T-helper 17 cell (primary cell): ENCODE data around the gene MAMSTR. TPM values are rescaled to one million over a fixed set of nuclear protein-coding genes. Genes with fewer than 3 reads are reported as not detected.
A peak's percentile ranks its signal among the peaks of the same experiment; 100 is the strongest.
"Not testable (repeated sequence)": the region's sequence is repeated elsewhere in the genome, so short reads cannot be mapped to it uniquely, and the experiment has no call there.

Experiments
- ATAC-seq: fragments of 150-1000 bp; cut with Tn5 transposase; 2 replicates; pipeline ENCODE4 v1.10.0; 2021; ENCODE audit warnings: mild to moderate bottlenecking, moderate library complexity
- DNase-seq, 3 donors: peaks; one replicate each; pipeline versions ENCODE4 v3.0.0 to v3.0.0-alpha.2; 2020 to 2021
- H3K9me3 ChIP-seq: one replicate; pipeline ENCODE4 v1.7.0; 2013; ENCODE audit warnings: low read length, mild to moderate bottlenecking; ENCODE audit not compliant: control insufficient read depth, poor library complexity, severe bottlenecking
- H3K27ac Mint-ChIP-seq: one replicate; pipeline ENCODE4 v1.8.0; 2022; ENCODE audit warnings: mild to moderate bottlenecking, moderate library complexity, mixed read lengths
- H3K27me3 Mint-ChIP-seq: one replicate; pipeline ENCODE4 v1.8.0; 2022; ENCODE audit warnings: mixed read lengths
- H3K36me3 Mint-ChIP-seq: one replicate; pipeline ENCODE4 v1.8.0; 2022; ENCODE audit warnings: low read depth, mixed read lengths
- H3K4me1 Mint-ChIP-seq: one replicate; pipeline ENCODE4 v1.8.0; 2022; ENCODE audit warnings: mild to moderate bottlenecking, mixed read lengths
- H3K4me3 Mint-ChIP-seq: one replicate; pipeline ENCODE4 v1.8.0; 2022; ENCODE audit warnings: mild to moderate bottlenecking, moderate library complexity, mixed read lengths
- total RNA-seq, 4 donors: library from RNA in 2 of 4; stranded (reverse) in 2 of 4; gene quantifications; one replicate each; pipeline ENCODE4 v1.2.3 and lab custom pipeline; 2022 to 2026

MAMSTR gene
- total RNA-seq, 2 donors from 2014 or later = 0.42 to 0.60 TPM

DNA sequence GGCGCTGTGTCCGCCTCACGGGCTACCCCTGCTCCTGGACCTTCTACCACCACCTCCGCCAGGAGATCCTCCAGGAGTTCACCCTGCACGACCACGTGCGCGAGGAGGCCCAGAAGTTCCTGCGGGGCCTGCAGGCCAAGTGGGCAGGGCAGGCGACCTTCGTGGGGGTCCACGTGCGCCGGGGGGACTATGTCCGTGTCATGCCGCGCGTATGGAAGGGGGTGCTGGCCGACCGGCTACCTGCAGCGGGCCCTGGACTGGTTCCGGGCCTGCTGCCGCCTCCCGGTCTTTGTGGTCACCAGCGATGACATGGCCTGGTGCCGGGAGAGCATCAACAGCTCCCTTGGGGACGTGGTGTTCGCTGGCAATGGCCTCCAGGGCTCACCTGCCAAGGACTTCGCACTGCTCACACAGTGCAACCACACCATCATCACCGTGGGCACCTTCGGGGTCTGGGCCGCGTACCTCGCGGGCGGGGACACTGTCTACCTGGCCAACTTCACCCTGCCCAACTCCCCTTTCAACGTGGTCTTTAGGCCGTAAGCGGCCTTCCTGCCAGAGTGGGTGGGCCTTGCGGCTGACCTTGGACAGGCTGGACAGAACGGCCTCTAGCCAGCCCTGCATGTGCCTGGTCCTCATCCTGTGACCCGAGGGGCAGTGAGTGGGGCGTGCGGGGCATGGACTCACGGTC lies 38.9 kb downstream of the MAMSTR start:
- H3K4me1 Mint-ChIP-seq = no peaks in the 10 kb centered on the region
- H3K27ac Mint-ChIP-seq = no peak overlapping the region
- no peaks in the 10 kb centered on the region for H3K27me3 Mint-ChIP-seq
- DNase-seq (no peak), ATAC-seq (no peak)
- H3K36me3 Mint-ChIP-seq = no peaks in the 10 kb centered on the region
- H3K9me3 ChIP-seq = no peaks in the 10 kb centered on the region
- H3K4me3 Mint-ChIP-seq = no peak overlapping the region

GRCh38 chr19:48680006-48680405 lies 39.5 kb downstream of the MAMSTR start:
- H3K4me1 Mint-ChIP-seq, H3K9me3 ChIP-seq, H3K27me3 Mint-ChIP-seq, H3K27ac Mint-ChIP-seq, DNase-seq, H3K4me3 Mint-ChIP-seq, H3K36me3 Mint-ChIP-seq, ATAC-seq: not testable (repeated sequence)

DNA sequence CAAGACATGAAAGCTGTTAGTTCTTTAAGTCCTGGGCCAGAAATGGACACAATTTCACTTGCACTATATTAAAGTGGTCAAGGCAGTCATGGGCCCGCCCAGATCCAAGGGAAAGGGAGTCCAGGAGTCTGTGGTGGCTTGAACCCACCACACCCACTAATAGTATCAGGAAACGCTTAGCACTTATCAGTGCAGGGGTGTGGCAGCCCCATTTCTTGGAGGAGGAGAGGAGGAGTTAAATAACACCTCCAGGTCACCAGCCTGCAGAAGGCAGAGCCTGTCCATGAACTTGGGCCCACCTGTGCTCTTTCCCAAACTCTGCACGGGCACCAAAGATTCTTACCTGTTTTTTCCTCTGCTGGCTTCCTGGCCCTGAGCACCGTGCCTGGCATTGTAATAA lies 41.3 kb downstream of the MAMSTR start:
- peaks cover 6% of the 10 kb centered on the region for H3K4me1 Mint-ChIP-seq
- ATAC-seq (no peak), DNase-seq (no peak)
- H3K27me3 Mint-ChIP-seq = no peaks in the 10 kb centered on the region
- no peaks in the 10 kb centered on the region for H3K9me3 ChIP-seq
- H3K27ac Mint-ChIP-seq = no peak overlapping the region
- no peak overlapping the region for H3K4me3 Mint-ChIP-seq
- H3K36me3 Mint-ChIP-seq = no peaks in the 10 kb centered on the region

DNA sequence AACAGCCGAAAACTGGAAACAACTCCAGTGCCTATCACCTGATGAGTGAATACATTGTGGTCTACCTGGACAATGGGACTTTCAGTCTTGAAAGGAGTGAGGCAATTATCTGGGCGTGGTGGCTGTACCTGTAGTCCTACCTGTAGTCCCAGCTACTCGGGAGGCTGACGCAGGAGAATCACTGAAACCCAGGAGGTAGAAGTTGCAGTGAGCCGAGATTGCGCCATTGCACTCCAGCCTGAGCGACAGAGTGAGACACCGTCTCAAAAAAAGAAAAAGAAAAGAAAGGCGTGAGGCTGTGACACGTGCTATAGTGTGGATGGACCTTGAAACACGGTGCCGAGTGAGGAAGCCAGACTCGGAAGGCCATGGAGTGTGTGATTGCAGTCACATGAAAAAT lies 42.6 kb downstream of the MAMSTR start:
- Mint-ChIP-seq H3K4me1 (peaks cover 6% of the 10 kb centered on the region), H3K4me3 (no peak overlapping the region), H3K36me3 (no peaks in the 10 kb centered on the region), H3K27ac (peak overlapping the region; percentile 63), H3K27me3 (no peaks in the 10 kb centered on the region)
- DNase-seq = no peak
- H3K9me3 ChIP-seq = no peaks in the 10 kb centered on the region
- no peak for ATAC-seq

- no peak for DNase-seq
- no peaks in the 10 kb centered on the region for H3K9me3 ChIP-seq
- Mint-ChIP-seq H3K36me3 (no peaks in the 10 kb centered on the region), H3K4me1 (peaks cover 6% of the 10 kb centered on the region), H3K27me3 (no peaks in the 10 kb centered on the region), H3K4me3 (no peak overlapping the region), H3K27ac (peak overlapping the region; percentile 63)
- no peak for ATAC-seq
Observed at GRCh38 chr19:48676487-48676886, 43.0 kb downstream of the MAMSTR start.

GRCh38 chr19:48674921-48675824 lies 44.4 kb downstream of the MAMSTR start:
- Mint-ChIP-seq H3K36me3 (no peaks in the 10 kb centered on the region), H3K27me3 (no peaks in the 10 kb centered on the region), H3K27ac (no peak overlapping the region), H3K4me3 (no peak overlapping the region), H3K4me1 (peaks cover 6% of the 10 kb centered on the region)
- DNase-seq (peak; percentile 38 to 71 (median 55)), ATAC-seq (peak; percentile 95)
- no peaks in the 10 kb centered on the region for H3K9me3 ChIP-seq

- DNase-seq = no peak
- Mint-ChIP-seq H3K36me3 (no peaks in the 10 kb centered on the region), H3K4me1 (peaks cover 6% of the 10 kb centered on the region), H3K4me3 (no peak overlapping the region), H3K27ac (no peak overlapping the region), H3K27me3 (no peaks in the 10 kb centered on the region)
- no peaks in the 10 kb centered on the region for H3K9me3 ChIP-seq
- no peak for ATAC-seq
Observed at GRCh38 chr19:48674216-48674809, 45.2 kb downstream of the MAMSTR start.

- Mint-ChIP-seq H3K4me3 (no peak overlapping the region), H3K27ac (no peak overlapping the region), H3K4me1 (peaks cover 6% of the 10 kb centered on the region), H3K36me3 (no peaks in the 10 kb centered on the region), H3K27me3 (no peaks in the 10 kb centered on the region)
- DNase-seq = no peak
- no peaks in the 10 kb centered on the region for H3K9me3 ChIP-seq
- ATAC-seq = no peak
Observed at GRCh38 chr19:48673436-48674100, 46.0 kb downstream of the MAMSTR start.

DNA sequence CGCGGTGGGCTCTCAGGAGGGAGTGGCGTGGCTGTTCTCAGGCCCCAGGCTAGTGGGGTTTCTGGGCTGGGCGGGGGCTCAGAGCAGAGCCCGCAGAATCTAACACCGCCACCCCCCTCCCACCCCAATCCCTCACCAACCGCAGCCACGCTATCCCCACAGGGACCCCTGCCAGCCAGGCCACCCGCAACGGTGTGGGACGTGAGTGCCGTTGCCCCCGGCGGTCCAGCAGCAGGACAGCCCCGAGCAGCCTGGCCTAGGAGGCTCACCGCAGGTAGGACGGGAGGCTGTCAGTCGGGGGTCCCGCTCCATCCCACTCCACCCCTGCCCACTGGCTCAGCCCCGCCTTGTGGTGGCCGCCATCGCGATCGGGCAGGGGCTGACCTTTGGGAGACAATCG lies 46.5 kb downstream of the MAMSTR start, which contains the start of gene NTN5:
Gene NTN5, minus strand, starts transcription at position 24 of the 400 bp plus-strand sequence. CDS start 2,031 bp downstream, outside the sequence.
- DNase-seq (no peak), ATAC-seq (no peak)
- Mint-ChIP-seq H3K4me3 (no peak within 1 kb of the TSS), H3K36me3 (no peaks in the 10 kb centered on the region), H3K4me1 (peaks cover 6% of the 10 kb centered on the region), H3K27me3 (no peaks in the 10 kb centered on the region), H3K27ac (no peak within 1 kb of the TSS)
- H3K9me3 ChIP-seq = no peaks in the 10 kb centered on the region

GRCh38 chr19:48671446-48671995 lies 48.0 kb downstream of the MAMSTR start:
- no peaks in the 10 kb centered on the region for H3K36me3 Mint-ChIP-seq
- no peak overlapping the region for H3K27ac Mint-ChIP-seq
- no peaks in the 10 kb centered on the region for H3K27me3 Mint-ChIP-seq
- H3K9me3 ChIP-seq = no peaks in the 10 kb centered on the region
- ATAC-seq (no peak), DNase-seq (no peak)
- no peak overlapping the region for H3K4me3 Mint-ChIP-seq
- H3K4me1 Mint-ChIP-seq = peaks cover 6% of the 10 kb centered on the region

DNA sequence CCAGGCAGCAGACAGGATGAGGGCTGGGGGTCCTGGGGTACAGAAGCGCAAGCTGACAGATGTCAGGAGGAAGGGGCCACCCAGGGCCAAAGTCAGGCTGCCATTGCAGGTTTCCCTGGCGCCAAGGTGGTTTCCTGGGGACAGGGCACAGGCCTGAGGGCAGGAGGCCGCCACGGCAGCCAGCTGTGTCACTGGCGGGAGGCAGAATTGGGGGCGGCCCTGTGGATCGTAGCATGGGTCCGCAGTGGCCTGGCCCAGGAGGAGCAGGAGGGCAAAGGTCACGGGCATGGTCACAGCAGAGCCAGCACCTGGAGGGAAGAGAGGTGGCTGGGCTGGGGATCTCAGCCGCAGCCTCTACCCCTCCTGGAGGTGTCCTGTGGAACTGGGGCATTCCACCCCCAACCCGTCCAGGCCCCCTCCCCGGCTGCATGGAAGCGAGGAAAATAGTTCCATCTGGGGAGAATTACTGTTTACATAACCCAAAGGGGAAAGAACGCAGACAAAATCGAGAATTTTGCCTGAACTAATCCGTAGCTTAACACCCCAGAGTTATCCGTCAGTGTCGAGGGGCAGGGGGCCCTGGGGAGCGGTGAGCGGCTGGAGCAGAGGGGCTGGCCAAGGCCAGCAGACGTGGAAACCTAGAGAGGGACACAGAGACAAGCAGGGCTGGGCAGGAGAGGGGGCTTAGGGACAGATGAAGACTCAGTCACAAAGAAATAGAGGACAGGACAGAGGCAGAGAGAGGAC lies 48.7 kb downstream of the MAMSTR start:
- Mint-ChIP-seq H3K27me3 (no peaks in the 10 kb centered on the region), H3K36me3 (no peaks in the 10 kb centered on the region), H3K4me3 (no peak overlapping the region), H3K27ac (no peak overlapping the region), H3K4me1 (peaks cover 6% of the 10 kb centered on the region)
- DNase-seq = no peak
- no peaks in the 10 kb centered on the region for H3K9me3 ChIP-seq
- ATAC-seq = no peak

GRCh38 chr19:48669903-48670668 lies 49.4 kb downstream of the MAMSTR start:
- no peaks in the 10 kb centered on the region for H3K9me3 ChIP-seq
- H3K4me3 Mint-ChIP-seq = no peak overlapping the region
- peaks cover 1% of the 10 kb centered on the region for H3K4me1 Mint-ChIP-seq
- no peaks in the 10 kb centered on the region for H3K36me3 Mint-ChIP-seq
- ATAC-seq (no peak), DNase-seq (no peak)
- H3K27me3 Mint-ChIP-seq = no peaks in the 10 kb centered on the region
- no peak overlapping the region for H3K27ac Mint-ChIP-seq
